ENCODE data around the gene TRIM44.
"Not testable (repeated sequence)": the region's sequence is repeated elsewhere in the genome, so short reads cannot be mapped to it uniquely, and the experiment has no call there.

GRCh38 chr11:35777241-35777640 lies 114.7 kb downstream of the TRIM44 start:
- TF ChIP-seq GABPA (IDR thresholded peaks at IDR 0.05 in 1 of 2, conservative IDR thresholded peaks at IDR 0.05 in 1 of 2); HNF4G (IDR thresholded peaks at IDR 0.05); CTCF (IDR thresholded peaks at IDR 0.05; ENCODE audit: low read depth, low read length, missing input control); JUND (IDR thresholded peaks at IDR 0.05); REST (IDR thresholded peaks at IDR 0.05); RAD21 (IDR thresholded peaks at IDR 0.05); MAX (IDR thresholded peaks at IDR 0.05); ATF3 (IDR thresholded peaks at IDR 0.05); YY1 (IDR thresholded peaks at IDR 0.05); SP1 (IDR thresholded peaks at IDR 0.05); ZBTB33 (IDR thresholded peaks at IDR 0.05); TAF1 (conservative IDR thresholded peaks at IDR 0.05): not testable (repeated sequence)
